Esophagus squamous epithelium (tissue), 5 donors: Measurements from ENCODE around the gene POLR2M. TPM values are rescaled to one million over a fixed set of nuclear protein-coding genes. Genes with fewer than 3 reads are reported as not detected.

Source experiments
- DNase-seq: peaks from one replicate; lab custom pipeline; 2025; lab: John Stamatoyannopoulos, UW
- H3K27ac ChIP-seq, 4 donors: fragments of 200-600 bp; sonication (generic); one replicate each; pipeline ENCODE4 v1.5.1; 2016 to 2019; ENCODE audit warnings: mild to moderate bottlenecking in 1 of 4
- H3K27me3 ChIP-seq, 4 donors: fragments of 200-600 bp; sonication (generic); 1 replicate in 3 of 4; 2 replicates in 1 of 4; pipeline versions ENCODE4 v1.5.1 to v1.6.0; 2017 to 2021; ENCODE audit warnings: antibody characterized with exemption in 1 of 4
- H3K36me3 ChIP-seq, 3 donors: fragments of 200-600 bp; sonication (generic); one replicate each; pipeline ENCODE4 v1.5.1; 2016 to 2019
- H3K4me1 ChIP-seq, 3 donors: fragments of 200-600 bp; sonication (generic); one replicate each; pipeline ENCODE4 v1.5.1; 2017 to 2019
- H3K4me3 ChIP-seq, 4 donors: fragments of 200-600 bp; sonication (generic); 1 replicate in 3 of 4; 2 replicates in 1 of 4; pipeline ENCODE4 v1.5.1; 2016 to 2019; ENCODE audit warnings: mild to moderate bottlenecking in 2 of 4, moderate library complexity in 1 of 4
- H3K9me3 ChIP-seq, 3 donors: fragments of 200-600 bp; sonication (generic); one replicate each; pipeline ENCODE4 v1.5.1; 2016 to 2019
- CTCF ChIP-seq, 6 experiments: fragments of 450-650 bp in 4 of 6; fragments of 200-600 bp in 2 of 6; sonication (generic) in 2 of 6; IDR thresholded peaks; one replicate each; pipeline ENCODE4 v1.5.1; 2016 to 2019; ENCODE audit warnings: antibody characterized with exemption in 6 of 6, mild to moderate bottlenecking in 4 of 6, moderate library complexity in 4 of 6
- POLR2A ChIP-seq, 4 donors: fragments of 450-650 bp; IDR thresholded peaks; one replicate each; pipeline ENCODE4 v1.6.1; 2017; ENCODE audit warnings: antibody characterized with exemption in 4 of 4, mild to moderate bottlenecking in 4 of 4, moderate library complexity in 3 of 4
- WGBS, 2 donors: methylation state at CpG; one replicate each; pipeline ENCODE4 v1.1.5; 2018; 5-methylcytosine and 5-hydroxymethylcytosine counted together
- intact Hi-C: fragments of 100-400 bp; cut with DNase I; formaldehyde crosslinking; loops from one replicate; pipeline ENCODE4 v1.15.0; 2022
- total RNA-seq, 4 donors: library from RNA; depleted of rRNA; stranded (reverse); fragments of >200 nt; gene quantifications; one replicate each; pipeline ENCODE4 v1.1.0, GENCODE V29; 2016
- donor health status: DM: yes; HTN: yes; CAD: no.

POLR2M gene
- total RNA-seq, 4 donors from 2014 or later = 14.5 to 839 (median 71.7) TPM

DNA sequence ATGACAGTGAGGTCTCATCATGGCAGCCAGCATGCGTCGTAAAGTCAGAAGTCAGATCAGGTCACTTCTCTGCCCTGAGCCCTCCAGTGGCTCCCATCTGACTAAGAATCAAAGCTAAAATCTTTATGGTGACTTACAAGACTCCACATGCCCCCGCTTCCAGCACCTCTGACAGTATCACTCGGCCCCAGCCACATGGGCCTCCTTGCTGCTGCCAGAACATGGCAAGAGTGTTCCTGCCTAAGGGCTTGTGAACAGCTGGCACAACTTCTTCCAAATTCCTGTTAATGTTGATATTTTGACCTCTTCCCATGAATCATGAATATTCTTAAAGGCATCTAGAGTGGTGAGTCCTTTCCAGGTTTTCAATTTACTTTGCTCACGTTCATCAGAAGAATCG lies 20.5 kb downstream of the POLR2M start:
- intact Hi-C loops = no loop called here
- DNase-seq = no peak
- no peaks in the 10 kb centered on the region for H3K4me1 ChIP-seq
- H3K9me3 ChIP-seq = no peaks in the 10 kb centered on the region
- TF ChIP-seq POLR2A (IDR thresholded peaks at IDR 0.05) (no peak), CTCF (IDR thresholded peaks at IDR 0.05) (no peak)
- H3K27ac ChIP-seq = no peak overlapping the region
- 41 to 51% methylated on average over 6 of the region's 6 CpGs for WGBS, 2 donors
- H3K4me3 ChIP-seq = no peak overlapping the region
- no peaks in the 10 kb centered on the region for H3K27me3 ChIP-seq
- H3K36me3 ChIP-seq = no peaks in the 10 kb centered on the region

DNA sequence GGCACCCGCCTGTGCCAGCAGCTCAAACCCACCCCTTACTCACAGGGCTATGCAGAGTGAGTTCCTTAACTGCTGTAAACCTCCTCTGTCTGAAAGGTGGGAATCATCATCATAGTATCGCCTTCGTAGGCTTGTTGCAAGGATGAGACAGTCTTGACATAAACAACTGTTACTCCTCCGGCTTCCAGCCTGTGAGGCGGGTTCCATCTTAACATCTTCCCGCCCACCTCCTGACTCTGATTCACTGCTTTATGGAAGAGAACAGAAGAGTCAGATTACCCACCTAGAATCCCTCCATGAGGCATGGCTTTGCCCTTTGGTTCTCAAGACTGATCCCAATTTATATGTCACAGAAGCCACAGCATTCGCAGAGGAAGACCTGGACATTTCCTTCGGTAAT lies 21.9 kb downstream of the POLR2M start:
- DNase-seq = no peak
- no peaks in the 10 kb centered on the region for H3K27me3 ChIP-seq
- H3K27ac ChIP-seq = no peak overlapping the region
- 84 to 88% methylated on average over 5 to 7 of the region's 8 CpGs for WGBS, 2 donors
- no peaks in the 10 kb centered on the region for H3K9me3 ChIP-seq
- H3K36me3 ChIP-seq = no peaks in the 10 kb centered on the region
- H3K4me3 ChIP-seq = no peak overlapping the region
- no peak for TF ChIP-seq POLR2A (IDR thresholded peaks at IDR 0.05)
- TF ChIP-seq CTCF (IDR thresholded peaks at IDR 0.05) = no peak
- peaks cover 0 to 6% (median 0%) of the 10 kb centered on the region in 3 donors for H3K4me1 ChIP-seq
- intact Hi-C loops = no loop called here

DNA sequence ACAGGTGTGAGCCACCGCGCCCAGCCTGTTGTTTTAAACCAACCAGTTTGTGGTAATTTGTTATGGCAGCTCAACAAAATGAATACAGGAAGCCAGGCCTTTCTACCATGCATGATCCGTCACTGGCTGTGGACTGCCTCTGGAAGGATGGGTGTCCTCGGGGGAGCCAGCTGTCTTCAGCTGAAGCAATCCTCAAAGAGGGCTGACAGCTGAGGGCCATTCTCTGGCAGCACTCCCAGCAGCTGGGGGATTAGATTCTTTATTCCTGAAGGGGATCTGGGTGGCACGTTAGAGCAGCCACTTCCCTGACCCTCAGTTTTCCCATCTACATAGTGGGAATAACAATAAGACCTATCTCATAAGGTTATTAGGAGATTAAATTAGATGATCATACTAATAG lies 24.4 kb downstream of the POLR2M start:
- no peak for TF ChIP-seq POLR2A (IDR thresholded peaks at IDR 0.05)
- TF ChIP-seq CTCF (IDR thresholded peaks at IDR 0.05) = no peak
- H3K9me3 ChIP-seq = no peaks in the 10 kb centered on the region
- no peak for DNase-seq
- intact Hi-C loops = no loop called here
- no peaks in the 10 kb centered on the region for H3K36me3 ChIP-seq
- no peak overlapping the region for H3K4me3 ChIP-seq
- no peak overlapping the region for H3K27ac ChIP-seq
- H3K27me3 ChIP-seq = no peaks in the 10 kb centered on the region
- WGBS, 2 donors = 74 to 84% methylated on average over 4 to 5 of the region's 5 CpGs
- H3K4me1 ChIP-seq = peaks cover 0 to 6% (median 0%) of the 10 kb centered on the region in 3 donors

DNA sequence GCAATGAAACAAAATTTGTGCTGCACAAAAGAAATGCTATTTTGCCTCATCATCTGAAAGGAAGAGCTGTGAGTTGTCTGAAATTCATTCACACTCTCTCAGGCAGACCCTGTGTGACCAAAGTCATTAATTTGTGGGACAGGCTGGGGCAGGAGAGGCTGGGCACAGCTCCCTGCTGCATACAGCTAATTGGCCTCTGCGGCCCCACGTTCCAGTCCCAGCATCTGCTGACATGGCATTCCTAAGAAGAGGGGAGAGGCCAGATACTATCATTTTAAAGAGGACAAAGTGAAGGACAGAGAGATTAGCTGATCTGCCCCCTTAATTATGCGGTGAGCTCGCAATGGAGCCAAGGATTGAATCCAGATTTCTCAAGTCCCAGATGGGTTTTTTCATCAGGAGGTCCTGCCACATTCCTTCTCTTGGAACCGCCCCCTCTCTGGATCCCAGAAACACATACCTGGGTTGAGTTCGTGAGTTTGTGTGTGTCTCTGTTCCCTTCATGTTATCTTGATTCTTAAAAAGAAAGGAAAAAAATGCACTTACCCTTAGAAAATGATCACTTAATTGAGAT lies 25.1 kb downstream of the POLR2M start:
- intact Hi-C loops = no loop called here
- TF ChIP-seq CTCF (IDR thresholded peaks at IDR 0.05) (no peak), POLR2A (IDR thresholded peaks at IDR 0.05) (no peak)
- no peaks in the 10 kb centered on the region for H3K36me3 ChIP-seq
- no peak for DNase-seq
- H3K27ac ChIP-seq = no peak overlapping the region
- no peaks in the 10 kb centered on the region for H3K27me3 ChIP-seq
- H3K9me3 ChIP-seq = no peaks in the 10 kb centered on the region
- WGBS, 2 donors = 60 to 61% methylated on average over 6 of the region's 6 CpGs
- peaks cover 0 to 6% (median 0%) of the 10 kb centered on the region in 3 donors for H3K4me1 ChIP-seq
- H3K4me3 ChIP-seq = no peak overlapping the region

- H3K4me1 ChIP-seq = peaks cover 0 to 6% (median 0%) of the 10 kb centered on the region in 3 donors
- no peak overlapping the region for H3K27ac ChIP-seq
- 36 to 40% methylated on average over 12 of the region's 12 CpGs for WGBS, 2 donors
- intact Hi-C loops = no loop called here
- no peaks in the 10 kb centered on the region for H3K27me3 ChIP-seq
- no peaks in the 10 kb centered on the region for H3K36me3 ChIP-seq
- no peak for DNase-seq
- no peak for TF ChIP-seq POLR2A (IDR thresholded peaks at IDR 0.05)
- TF ChIP-seq CTCF (IDR thresholded peaks at IDR 0.05) = peak; percentile 64 to 82 (median 72)
- no peak overlapping the region for H3K4me3 ChIP-seq
- no peaks in the 10 kb centered on the region for H3K9me3 ChIP-seq
Observed at GRCh38 chr15:57732526-57733331, 26.2 kb downstream of the POLR2M start.
